HL-60/S4 (cell line): ENCODE results near the gene VPS11.

Experiments used
- in situ Hi-C: fragments of 300-500 bp; cut with MboI; formaldehyde crosslinking; loops from 2 replicates; pipeline ENCODE4 v1.14.3; 2022; ENCODE audit warnings: low sequenced_read_pairs

VPS11 gene

DNA sequence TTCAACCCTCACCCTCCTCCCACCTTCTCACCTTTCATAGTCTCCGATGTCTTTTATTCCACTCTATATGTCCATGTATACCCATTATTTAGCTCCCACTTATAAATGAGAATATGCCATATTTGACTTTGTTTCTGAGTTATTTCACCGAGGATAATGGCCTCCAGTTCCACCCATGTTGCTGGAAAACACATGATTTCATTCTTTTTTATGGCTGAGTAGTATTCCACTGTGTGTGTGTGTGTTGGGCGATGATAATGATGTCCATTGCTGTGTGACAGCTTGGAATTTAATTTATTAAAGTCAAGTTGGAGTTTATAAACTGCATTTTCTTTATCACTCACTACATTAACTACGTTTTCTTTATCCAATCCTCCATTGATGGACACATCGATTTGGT is 50.6 kb downstream of the VPS11 start:
- in situ Hi-C loops, result no loop called here

DNA sequence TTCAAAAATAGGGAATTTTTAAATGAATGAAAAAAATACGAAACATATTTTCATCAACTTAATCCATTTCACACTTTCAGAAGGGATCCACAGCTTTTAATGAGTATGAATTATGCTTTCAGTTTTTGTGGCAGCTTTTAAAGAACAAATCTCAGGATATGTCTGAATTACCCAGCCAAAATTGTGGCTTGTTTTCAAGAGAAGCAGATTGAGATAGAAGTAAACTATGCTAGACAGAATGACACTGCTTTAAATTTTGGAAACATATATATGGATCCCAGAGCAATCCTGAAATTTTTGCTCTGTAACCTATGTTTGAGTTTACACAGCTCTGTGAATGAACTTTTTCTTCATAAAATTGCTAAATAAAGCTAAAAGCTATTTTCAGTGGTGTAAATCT is 51.3 kb downstream of the VPS11 start:
- in situ Hi-C loops, result no loop called here

DNA sequence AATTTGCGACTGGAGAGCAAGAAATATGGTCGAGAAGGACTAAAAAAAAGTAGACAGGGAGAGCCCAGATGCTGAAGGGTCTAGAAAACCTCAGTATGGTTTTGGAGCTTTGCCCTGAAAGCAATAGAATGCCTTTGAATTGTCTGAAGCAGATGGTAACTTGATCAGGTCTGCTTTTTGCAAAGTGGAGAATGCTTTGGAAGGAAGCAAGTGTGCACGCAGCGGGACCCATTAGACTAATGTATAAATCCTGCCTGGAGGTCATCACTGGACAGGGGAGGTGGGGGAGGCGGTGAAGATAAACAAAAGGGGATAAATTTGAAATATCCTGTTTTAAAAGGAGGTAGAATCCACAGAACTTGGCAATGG is 53.0 kb downstream of the VPS11 start:
- in situ Hi-C loops, result no loop called here

DNA sequence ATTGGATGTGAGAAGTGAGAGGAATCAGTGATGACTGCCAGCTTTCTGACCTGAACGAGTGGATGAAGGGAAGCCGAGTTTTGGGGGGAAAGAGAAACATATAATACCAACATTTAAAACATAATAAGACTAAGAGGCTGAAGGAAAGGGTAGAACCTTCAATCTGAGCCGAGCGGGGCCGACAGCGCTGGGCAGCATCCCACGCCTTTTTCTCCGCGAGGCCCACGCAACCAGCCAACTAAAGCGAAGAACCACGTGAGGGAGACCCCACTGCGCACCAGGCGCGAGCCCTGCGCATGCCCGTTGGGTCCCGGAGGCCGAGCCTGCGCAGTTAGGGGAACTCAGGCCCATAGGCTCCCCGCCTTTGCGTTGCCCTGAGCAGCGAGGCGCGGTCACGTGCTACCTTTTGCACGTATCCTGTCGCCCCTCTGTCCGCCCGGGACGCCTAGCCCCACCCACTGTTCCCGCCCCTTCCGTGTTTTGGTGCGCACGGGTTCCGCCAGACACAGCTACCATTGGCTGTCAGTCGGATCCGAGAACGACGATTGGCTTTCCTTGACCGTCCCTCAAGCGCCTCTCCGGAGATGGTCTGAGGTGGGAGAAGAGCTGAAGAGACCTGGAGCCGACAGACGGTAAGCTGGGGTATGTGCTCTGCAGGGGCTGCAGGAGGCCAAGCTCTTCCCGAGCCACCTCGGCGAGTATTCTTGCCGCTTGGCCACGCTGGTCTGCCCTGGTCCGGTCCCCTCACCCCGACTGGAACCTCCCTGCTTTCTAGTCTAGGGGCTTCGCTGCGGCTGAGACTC is 53.6 kb downstream of the VPS11 start, which contains the start of gene HINFP:
TSS of gene HINFP (plus strand) at position 573 of the 803 bp plus-strand sequence. CDS start 5,365 bp downstream, outside the sequence.
- in situ Hi-C loops, result no loop called here

DNA sequence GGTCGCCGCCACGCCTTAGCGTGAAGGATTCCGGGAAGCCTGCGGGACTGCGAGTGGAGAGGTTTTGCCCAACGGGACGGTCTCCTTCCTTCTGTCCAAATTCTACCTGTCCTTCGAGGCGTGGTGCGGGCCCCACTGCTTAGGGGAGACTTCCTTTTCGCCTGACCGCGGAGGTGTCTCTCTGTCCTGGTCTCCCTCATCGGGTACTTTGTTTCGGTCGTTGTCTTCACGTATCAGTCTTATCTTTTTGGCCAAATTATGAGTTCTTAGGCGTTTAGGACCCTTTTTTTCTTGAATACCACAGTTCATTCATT is 54.1 kb downstream of the VPS11 start:
- in situ Hi-C loops, result no loop called here

DNA sequence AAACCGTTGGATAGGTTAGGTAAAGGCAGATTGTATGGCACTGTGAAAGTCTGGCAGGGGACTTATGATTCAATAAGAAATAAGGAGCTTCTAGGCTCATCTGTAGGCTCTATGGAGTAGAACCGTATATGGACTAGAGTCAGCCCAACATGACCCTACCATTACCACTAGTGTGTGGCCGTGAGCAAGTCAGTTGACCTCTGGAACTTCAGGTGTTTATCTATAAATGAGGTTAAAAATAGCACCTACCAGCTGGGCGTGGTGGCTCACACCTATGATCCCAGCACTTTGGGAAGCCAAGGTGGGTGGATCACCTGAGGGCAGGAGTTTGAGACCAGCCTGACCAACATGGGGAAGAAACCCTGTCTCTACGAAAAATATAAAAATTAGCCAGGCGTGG is 58.2 kb downstream of the VPS11 start:
- in situ Hi-C loops, result no loop called here

DNA sequence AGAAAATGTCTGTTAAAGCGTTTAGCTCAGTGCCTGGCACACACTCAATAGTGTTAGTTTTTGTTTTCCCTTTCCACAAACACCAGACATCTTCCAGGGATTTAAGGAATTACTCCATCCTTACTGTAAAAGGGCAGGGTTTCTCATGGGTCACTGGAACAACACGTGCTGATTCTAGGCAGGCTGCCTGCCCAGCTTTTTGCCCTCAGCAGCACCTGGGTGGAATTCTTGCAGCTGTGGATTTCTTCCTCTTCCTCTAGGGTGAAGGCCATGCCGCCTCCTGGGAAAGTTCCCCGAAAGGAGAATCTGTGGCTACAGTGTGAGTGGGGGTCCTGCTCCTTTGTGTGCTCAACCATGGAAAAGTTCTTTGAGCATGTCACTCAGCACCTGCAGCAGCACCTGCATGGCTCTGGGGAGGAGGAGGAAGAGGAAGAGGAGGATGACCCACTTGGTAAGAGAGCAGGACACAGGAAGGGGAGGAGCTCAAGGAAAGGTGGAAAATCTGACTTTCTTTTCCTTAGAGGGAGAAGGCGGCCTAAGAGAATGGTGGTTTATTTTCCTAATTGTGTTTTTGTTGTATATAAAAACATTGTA is 59.2 kb downstream of the VPS11 start:
- in situ Hi-C loops, result no loop called here

DNA sequence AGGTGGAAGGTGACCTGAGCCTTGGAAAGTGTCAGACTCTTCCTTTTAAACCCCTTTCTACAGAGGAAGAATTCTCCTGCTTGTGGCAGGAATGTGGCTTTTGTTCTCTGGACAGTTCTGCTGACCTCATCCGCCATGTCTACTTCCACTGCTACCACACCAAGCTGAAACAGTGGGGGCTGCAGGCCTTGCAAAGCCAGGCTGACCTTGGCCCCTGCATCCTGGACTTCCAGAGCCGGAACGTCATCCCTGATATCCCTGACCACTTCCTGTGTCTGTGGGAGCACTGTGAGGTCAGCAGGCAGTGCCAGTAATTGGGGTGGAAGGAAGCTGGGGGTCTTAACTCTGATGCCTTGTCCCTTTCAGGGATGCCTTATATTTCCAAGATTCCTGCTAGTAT is 63.0 kb downstream of the VPS11 start:
- in situ Hi-C loops, result no loop called here
